Trophoblast cell (in vitro differentiated cells and primary cell): ENCODE data around the gene THBS1.

Experiments used
- DNase-seq, 2 donors: peaks; one replicate each; pipeline ENCODE4 v3.0.0-alpha.2; 2016
- H2AFZ ChIP-seq: 2 replicates; pipeline ENCODE4 v1.6.1; 2013; ENCODE audit warnings: low read length, moderate library complexity, mild to moderate bottlenecking; ENCODE audit not compliant: insufficient read depth, poor library complexity
- H2AK5ac ChIP-seq: 2 replicates; pipeline ENCODE4 v1.6.1; 2013; ENCODE audit warnings: mild to moderate bottlenecking, low read length
- H2BK120ac ChIP-seq: 2 replicates; pipeline ENCODE4 v1.6.1; 2013; ENCODE audit warnings: low read length, mild to moderate bottlenecking, moderate library complexity; ENCODE audit not compliant: insufficient read depth, poor library complexity
- H2BK12ac ChIP-seq: 2 replicates; pipeline ENCODE4 v1.6.1; 2013; ENCODE audit warnings: mild to moderate bottlenecking, low read length, moderate library complexity
- H2BK5ac ChIP-seq: 2 replicates; pipeline ENCODE4 v1.6.1; 2013; ENCODE audit warnings: low read length, low read depth, moderate library complexity, mild to moderate bottlenecking; ENCODE audit not compliant: poor library complexity
- H3K14ac ChIP-seq: 2 replicates; pipeline ENCODE4 v1.6.1; 2013; ENCODE audit warnings: mild to moderate bottlenecking, low read length
- H3K18ac ChIP-seq: 2 replicates; pipeline ENCODE4 v1.6.1; 2013; ENCODE audit warnings: mild to moderate bottlenecking, low read length
- H3K23ac ChIP-seq: 2 replicates; pipeline ENCODE4 v1.6.1; 2013; ENCODE audit warnings: low read length
- H3K27ac ChIP-seq: 2 replicates; pipeline ENCODE4 v1.5.1; 2013; ENCODE audit warnings: low read depth, mild to moderate bottlenecking, inconsistent platforms, low read length, moderate library complexity
- H3K27me3 ChIP-seq: 2 replicates; pipeline ENCODE4 v1.6.1; 2013; ENCODE audit warnings: inconsistent platforms, mild to moderate bottlenecking, low read length, moderate library complexity; ENCODE audit not compliant: insufficient read depth
- H3K36me3 ChIP-seq, 2 experiments: 1 replicate in 1 of 2; 2 replicates in 1 of 2; pipeline ENCODE4 v1.6.1; 2013; ENCODE audit warnings: low read length in 2 of 2, mild to moderate bottlenecking in 2 of 2, moderate library complexity in 1 of 2; ENCODE audit not compliant: insufficient read depth in 2 of 2, control insufficient read depth in 1 of 2
- H3K4ac ChIP-seq: 2 replicates; pipeline ENCODE4 v1.6.1; 2013; ENCODE audit warnings: low read depth, mild to moderate bottlenecking, low read length, moderate library complexity
- H3K4me1 ChIP-seq, 2 experiments: 1 replicate in 1 of 2; 2 replicates in 1 of 2; pipeline ENCODE4 v1.6.1; 2013; ENCODE audit warnings: low read length in 2 of 2, mild to moderate bottlenecking in 2 of 2, moderate library complexity in 1 of 2; ENCODE audit not compliant: insufficient read depth in 2 of 2, control insufficient read depth in 1 of 2
- H3K4me2 ChIP-seq: 2 replicates; pipeline ENCODE4 v1.6.1; 2013; ENCODE audit warnings: inconsistent platforms, mild to moderate bottlenecking, low read length, moderate library complexity
- H3K4me3 ChIP-seq: 2 replicates; pipeline ENCODE4 v1.5.1; 2013; ENCODE audit warnings: mild to moderate bottlenecking, low read depth, low read length, inconsistent platforms
- H3K79me1 ChIP-seq: one replicate; pipeline ENCODE4 v1.6.1; 2013; ENCODE audit warnings: low read length
- H3K79me2 ChIP-seq: 2 replicates; pipeline ENCODE4 v1.6.1; 2013; ENCODE audit warnings: low read length, mild to moderate bottlenecking; ENCODE audit not compliant: control insufficient read depth, insufficient read depth, poor library complexity
- H3K9ac ChIP-seq: 2 replicates; pipeline ENCODE4 v1.6.1; 2013; ENCODE audit warnings: mild to moderate bottlenecking, low read length
- H3K9me3 ChIP-seq: 2 replicates; pipeline ENCODE4 v1.6.1; 2013; ENCODE audit warnings: low read depth, mild to moderate bottlenecking, control low read depth, inconsistent platforms, low read length; ENCODE audit not compliant: insufficient read depth
- H4K12ac ChIP-seq: 2 replicates; pipeline ENCODE4 v1.6.1; 2013; ENCODE audit warnings: low read depth, mild to moderate bottlenecking, low read length, moderate library complexity
- H4K8ac ChIP-seq: 2 replicates; pipeline ENCODE4 v1.6.1; 2013; ENCODE audit warnings: low read depth, mild to moderate bottlenecking, low read length, moderate library complexity
- H4K91ac ChIP-seq: one replicate; pipeline ENCODE4 v1.6.1; 2013; ENCODE audit warnings: low read depth, mild to moderate bottlenecking, low read length, moderate library complexity
- WGBS: extraction: QIAGEN DNeasy Blood & Tissue Kit; methylation state at CpG from one replicate; pipeline ENCODE4 v1.1.7; 2013; ENCODE audit warnings: missing lambda C conversion rate; ENCODE audit not compliant: insufficient read length, insufficient coverage; ENCODE audit errors: extremely low coverage; 5-methylcytosine and 5-hydroxymethylcytosine counted together

The THBS1 gene

GRCh38 chr15:39592500-39592899 is 11.6 kb downstream of the THBS1 start:
- Histone ChIP-seq H2BK120ac (no peak overlapping the region), H3K23ac (no peak overlapping the region), H2AK5ac (no peak overlapping the region), H3K36me3 (peaks cover 43 to 64% of the 10 kb centered on the region in 2 experiments), H4K91ac (no peak overlapping the region), H3K27ac (no peak overlapping the region), H3K9ac (no peak overlapping the region), H3K4me1 (no peaks in the 10 kb centered on the region), H3K79me2 (no peaks in the 10 kb centered on the region), H2BK12ac (no peak overlapping the region), H3K9me3 (no peaks in the 10 kb centered on the region), H4K8ac (no peak overlapping the region), H2BK5ac (no peak overlapping the region), H3K4me3 (no peak overlapping the region), H3K79me1 (no peaks in the 10 kb centered on the region), H4K12ac (no peak overlapping the region), H3K18ac (no peak overlapping the region), H3K14ac (no peak overlapping the region), H3K27me3 (no peaks in the 10 kb centered on the region), H3K4ac (no peak overlapping the region), H2AFZ (no peak overlapping the region), H3K4me2 (no peak overlapping the region)
- no CpG with 5 or more reads among the region's 6 CpGs for WGBS
- DNase-seq = no peak

- H2AK5ac ChIP-seq = no peak overlapping the region
- H2AFZ ChIP-seq = no peak overlapping the region
- peaks cover 39 to 58% of the 10 kb centered on the region in 2 experiments for H3K36me3 ChIP-seq
- H3K23ac ChIP-seq = no peak overlapping the region
- WGBS = no CpG with 5 or more reads among the region's 15 CpGs
- H4K91ac ChIP-seq = no peak overlapping the region
- H3K4me2 ChIP-seq = no peak overlapping the region
- DNase-seq = no peak
- H2BK12ac ChIP-seq = no peak overlapping the region
- no peak overlapping the region for H2BK120ac ChIP-seq
- H3K9me3 ChIP-seq = no peaks in the 10 kb centered on the region
- no peak overlapping the region for H3K27ac ChIP-seq
- H3K4ac ChIP-seq = no peak overlapping the region
- no peak overlapping the region for H3K14ac ChIP-seq
- peak overlapping the region; percentile 25 for H3K4me3 ChIP-seq
- H3K4me1 ChIP-seq = no peaks in the 10 kb centered on the region
- no peaks in the 10 kb centered on the region for H3K27me3 ChIP-seq
- H2BK5ac ChIP-seq = no peak overlapping the region
- H3K9ac ChIP-seq = no peak overlapping the region
- no peak overlapping the region for H4K8ac ChIP-seq
- H3K79me2 ChIP-seq = no peaks in the 10 kb centered on the region
- H3K18ac ChIP-seq = no peak overlapping the region
- H4K12ac ChIP-seq = no peak overlapping the region
- no peaks in the 10 kb centered on the region for H3K79me1 ChIP-seq
Measured at GRCh38 chr15:39593071-39593655, 12.3 kb downstream of the THBS1 start.

GRCh38 chr15:39593656-39594445 is 13.0 kb downstream of the THBS1 start:
- no peak overlapping the region for H3K27ac ChIP-seq
- no CpG with 5 or more reads among the region's 7 CpGs for WGBS

GRCh38 chr15:39594446-39595337 is 13.8 kb downstream of the THBS1 start:
- H3K23ac ChIP-seq = no peak overlapping the region
- H3K79me1 ChIP-seq = no peaks in the 10 kb centered on the region
- H3K9me3 ChIP-seq = no peaks in the 10 kb centered on the region
- no peak overlapping the region for H3K4ac ChIP-seq
- no peaks in the 10 kb centered on the region for H3K4me1 ChIP-seq
- no peak overlapping the region for H2BK120ac ChIP-seq
- H3K79me2 ChIP-seq = no peaks in the 10 kb centered on the region
- no peak overlapping the region for H4K91ac ChIP-seq
- H3K4me2 ChIP-seq = no peak overlapping the region
- H2AK5ac ChIP-seq = no peak overlapping the region
- H3K27me3 ChIP-seq = no peaks in the 10 kb centered on the region
- no peak overlapping the region for H3K9ac ChIP-seq
- no peak overlapping the region for H4K8ac ChIP-seq
- no peak for DNase-seq
- no peak overlapping the region for H4K12ac ChIP-seq
- H3K18ac ChIP-seq = no peak overlapping the region
- no CpG with 5 or more reads among the region's 5 CpGs for WGBS
- H2BK12ac ChIP-seq = no peak overlapping the region
- no peak overlapping the region for H2BK5ac ChIP-seq
- H3K36me3 ChIP-seq = peaks cover 27 to 44% of the 10 kb centered on the region in 2 experiments
- H3K14ac ChIP-seq = no peak overlapping the region
- no peak overlapping the region for H3K4me3 ChIP-seq
- no peak overlapping the region for H2AFZ ChIP-seq
- H3K27ac ChIP-seq = no peak overlapping the region

More at GRCh38 chr15:39593656-39594445, 13.0 kb downstream of the THBS1 start:
- Histone ChIP-seq H3K27me3 (no peaks in the 10 kb centered on the region), H3K4me1 (no peaks in the 10 kb centered on the region), H3K23ac (no peak overlapping the region), H2BK12ac (no peak overlapping the region), H3K14ac (no peak overlapping the region), H2BK5ac (no peak overlapping the region), H4K8ac (no peak overlapping the region), H4K12ac (no peak overlapping the region), H3K9me3 (no peaks in the 10 kb centered on the region), H3K9ac (no peak overlapping the region), H3K4me3 (peak overlapping the region; percentile 25), H3K4ac (no peak overlapping the region), H3K4me2 (no peak overlapping the region), H3K79me2 (no peaks in the 10 kb centered on the region), H2BK120ac (no peak overlapping the region), H3K79me1 (no peaks in the 10 kb centered on the region), H3K36me3 (peaks cover 33 to 51% of the 10 kb centered on the region in 2 experiments), H3K18ac (no peak overlapping the region), H2AFZ (no peak overlapping the region), H2AK5ac (no peak overlapping the region), H4K91ac (no peak overlapping the region)
- peak in 1 of 2 donors; percentile 4 for DNase-seq
